K562 (cell line): ENCODE results near the gene ANKMY1. TPM values are rescaled to one million over a fixed set of nuclear protein-coding genes. Genes with fewer than 3 reads are reported as not detected.

ENCODE experiments used
- BCLAF1 ChIP-seq, 2 experiments: fragments of 450-650 bp in 1 of 2; IDR thresholded peaks; 2 replicates each; pipeline ENCODE4 v1.6.1; 2011 to 2017; ENCODE audit warnings: low read depth in 2 of 2, antibody characterized with exemption in 1 of 2, borderline replicate concordance in 1 of 2, low read length in 1 of 2, mild to moderate bottlenecking in 1 of 2, mixed read lengths in 1 of 2; ENCODE audit not compliant: control insufficient read depth in 1 of 2
- BRF2 ChIP-seq: IDR thresholded peaks from 3 replicates; pipeline ENCODE4 v1.6.1; 2011; ENCODE audit warnings: borderline replicate concordance, mild to moderate bottlenecking; ENCODE audit not compliant: insufficient read length, insufficient read depth
- GMEB1 ChIP-seq: fragments of 250-450 bp; sonication (Bioruptor Pico); IDR thresholded peaks from 2 replicates; pipeline ENCODE4 v1.4.0; 2020; ENCODE audit warnings: mild to moderate bottlenecking
- MXI1 ChIP-seq: IDR thresholded peaks from 2 replicates; pipeline ENCODE4 v1.6.1; 2011; ENCODE audit warnings: low read depth, mild to moderate bottlenecking, improper control_type of control experiment, low read length
- NEUROD1 ChIP-seq: fragments of 150-350 bp; IDR thresholded peaks from 2 replicates; pipeline ENCODE4 v1.6.1; 2014; ENCODE audit warnings: borderline replicate concordance, low read length, low read depth; ENCODE audit not compliant: partially characterized antibody
- NKRF ChIP-seq: fragments of 450-650 bp; IDR thresholded peaks from 2 replicates; pipeline ENCODE4 v1.6.1; 2016; ENCODE audit warnings: borderline replicate concordance
- NR2C2 ChIP-seq, 2 experiments: fragments of 200-800 bp in 1 of 2; sonication (Bioruptor generic) in 1 of 2; sonication (generic) in 1 of 2; formaldehyde crosslinking in 1 of 2; IDR thresholded peaks; 2 replicates each; pipeline versions ENCODE4 v1.6.1 to v1.8.0; 2016 to 2022; ENCODE audit warnings: mild to moderate bottlenecking in 1 of 2, missing compliant biosample characterization in 1 of 2, missing genetic modification characterization in 1 of 2, missing genetic modification reagents in 1 of 2
- PCBP2 ChIP-seq: fragments of 200-400 bp; formaldehyde crosslinking; IDR thresholded peaks from 2 replicates; pipeline ENCODE4 v1.6.1; 2018; ENCODE audit warnings: low read length, low read depth, mild to moderate bottlenecking, moderate library complexity; ENCODE audit not compliant: poor library complexity, severe bottlenecking
- PYGO2 ChIP-seq: fragments of 450-650 bp; IDR thresholded peaks from 2 replicates; pipeline ENCODE4 v1.6.1; 2016; ENCODE audit warnings: mild to moderate bottlenecking, missing genetic modification characterization, moderate library complexity, missing compliant biosample characterization
- RAD21 ChIP-seq, 2 experiments: fragments of 250-450 bp in 1 of 2; fragments of 450-650 bp in 1 of 2; sonication (Bioruptor Pico) in 1 of 2; formaldehyde crosslinking in 1 of 2; IDR thresholded peaks in 1 of 2; conservative IDR thresholded peaks in 1 of 2; 2 replicates each; pipeline versions ENCODE4 v1.4.0 to v1.8.0; 2020 to 2022; ENCODE audit warnings: mild to moderate bottlenecking in 2 of 2, moderate library complexity in 1 of 2
- SIN3A ChIP-seq, 2 experiments: fragments of 150-350 bp in 1 of 2; IDR thresholded peaks; 2 replicates each; pipeline ENCODE4 v1.6.1; 2011 to 2016; ENCODE audit warnings: borderline replicate concordance in 2 of 2, low read depth in 2 of 2, low read length in 2 of 2, mild to moderate bottlenecking in 2 of 2, moderate library complexity in 2 of 2; ENCODE audit not compliant: control insufficient read depth in 1 of 2
- SIX5 ChIP-seq, 2 experiments: IDR thresholded peaks; 2 replicates each; pipeline ENCODE4 v1.6.1; 2011; ENCODE audit warnings: low read length in 2 of 2, borderline replicate concordance in 1 of 2, low read depth in 1 of 2, mild to moderate bottlenecking in 1 of 2, moderate library complexity in 1 of 2; ENCODE audit not compliant: insufficient read depth in 1 of 2
- SREBF2 ChIP-seq: sonication (generic); formaldehyde crosslinking; IDR thresholded peaks from 2 replicates; pipeline ENCODE4 v1.4.0; 2020; ENCODE audit warnings: mild to moderate bottlenecking, missing genetic modification reagents
- XRCC3 ChIP-seq: fragments of 450-650 bp; IDR thresholded peaks from 2 replicates; pipeline ENCODE4 v1.6.1; 2017; ENCODE audit warnings: mild to moderate bottlenecking, moderate library complexity
- ZNF766 ChIP-seq: fragments of 200-800 bp; sonication (Bioruptor generic); conservative IDR thresholded peaks from 2 replicates; pipeline ENCODE4 v1.6.1; 2016; ENCODE audit warnings: missing genetic modification characterization, missing compliant biosample characterization
- ZNF780A ChIP-seq: fragments of 250-450 bp; sonication (Bioruptor Pico); IDR thresholded peaks from 2 replicates; pipeline ENCODE4 v1.5.0; 2021; ENCODE audit warnings: mild to moderate bottlenecking
- polyA plus RNA-seq, 8 experiments: library from polyadenylated mRNA; depleted of rRNA in 4 of 8; stranded (reverse) in 5 of 8; unstranded in 3 of 8; fragments of >200 nt; fragmentation: Nextera tagmentation in 2 of 8; fragmentation: Illumina TruSeq in 1 of 8; extraction: Ambion mirVana in 2 of 8; extraction: Trizol in 1 of 8; gene quantifications; 2 replicates each; pipeline versions ENCODE4 v1.2.1 to v1.2.3, GENCODE V29; 2011 to 2014; ENCODE audit warnings: inconsistent platforms in 1 of 8, missing spikeins in 1 of 8
- total RNA-seq, 7 experiments: library from RNA; depleted of rRNA in 6 of 7; stranded (reverse); fragments of >200 nt in 6 of 7; fragmentation: Illumina TruSeq in 2 of 7; extraction: Trizol in 2 of 7; gene quantifications; 2 replicates each; pipeline versions ENCODE4 v1.2.1 to v1.2.3, GENCODE V29; 2011 to 2021; ENCODE audit warnings: low replicate concordance in 1 of 7

ANKMY1 gene
- total and polyA plus RNA-seq, 9 of the 15 experiments (the other 6 are each of a cell fraction or from before 2014, with no cell fraction given), result 0.75 to 15.1 (median 11.7) TPM

- TF ChIP-seq GMEB1 (peak; percentile 60), PYGO2 (tag) (no peak), RAD21 (CRISPR knock-in tag; conservative IDR thresholded peaks at IDR 0.05 in 1 of 2, IDR thresholded peaks at IDR 0.05 in 1 of 2) (no peak), ZNF766 (CRISPR knock-in tag) (no peak), NEUROD1 (no peak), BCLAF1 (IDR thresholded peaks at IDR 0.05; ENCODE audit: borderline replicate concordance in 1 of 2, control insufficient read depth in 1 of 2, low read depth in 2 of 2, low read length in 1 of 2) (no peak), ZNF780A (no peak), MXI1 (peak; percentile 88), XRCC3 (no peak), BRF2 (no peak), SIN3A (IDR thresholded peaks at IDR 0.05; ENCODE audit: borderline replicate concordance in 2 of 2, control insufficient read depth in 1 of 2, low read depth in 2 of 2, low read length in 2 of 2) (peak; percentile 43 to 85; a peak in 2 of 4 replicates), PCBP2 (no peak), SREBF2 (CRISPR knock-in tag) (no peak), NR2C2 (CRISPR knock-in tag; IDR thresholded peaks at IDR 0.05) (no peak), NR2C2 (tag; IDR thresholded peaks at IDR 0.05) (no peak), SIX5 (IDR thresholded peaks at IDR 0.05; ENCODE audit: borderline replicate concordance in 1 of 2, insufficient read depth in 1 of 2, low read depth in 1 of 2, low read length in 2 of 2) (no peak), NKRF (peak; percentile 93)
Measured at GRCh38 chr2:240560084-240560479, 2.3 kb upstream of the ANKMY1 start, which contains the start of gene DUSP28 (continued).
